UCSD-AML1 (cell line): ENCODE data around the gene MBOAT2.
"Not testable (repeated sequence)": the region's sequence is repeated elsewhere in the genome, so short reads cannot be mapped to it uniquely, and the experiment has no call there.

Source experiments
- DNase-seq: peaks from one replicate; lab custom pipeline; 2025; ENCODE audit not compliant: unreplicated experiment; lab: John Stamatoyannopoulos, UW

MBOAT2 gene

DNA sequence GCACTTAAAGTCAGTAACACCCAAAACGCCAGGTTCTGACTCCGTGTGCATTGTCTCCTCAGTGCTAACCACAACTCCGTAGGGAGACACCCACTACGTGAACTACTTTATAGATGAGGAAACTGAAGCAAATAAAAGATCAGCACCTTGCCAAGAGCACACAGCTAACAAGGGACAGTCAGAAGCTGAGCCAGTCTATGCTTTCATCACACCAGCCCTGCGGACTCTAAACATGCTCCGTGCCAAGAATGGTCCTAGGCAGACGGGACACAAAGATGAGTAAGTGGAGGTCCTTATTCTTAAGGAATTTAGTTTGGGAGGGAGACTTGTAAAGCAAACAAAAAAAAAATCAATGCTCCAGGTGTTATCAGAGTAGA lies 9.6 kb downstream of the MBOAT2 start:
- no peak for DNase-seq

DNA sequence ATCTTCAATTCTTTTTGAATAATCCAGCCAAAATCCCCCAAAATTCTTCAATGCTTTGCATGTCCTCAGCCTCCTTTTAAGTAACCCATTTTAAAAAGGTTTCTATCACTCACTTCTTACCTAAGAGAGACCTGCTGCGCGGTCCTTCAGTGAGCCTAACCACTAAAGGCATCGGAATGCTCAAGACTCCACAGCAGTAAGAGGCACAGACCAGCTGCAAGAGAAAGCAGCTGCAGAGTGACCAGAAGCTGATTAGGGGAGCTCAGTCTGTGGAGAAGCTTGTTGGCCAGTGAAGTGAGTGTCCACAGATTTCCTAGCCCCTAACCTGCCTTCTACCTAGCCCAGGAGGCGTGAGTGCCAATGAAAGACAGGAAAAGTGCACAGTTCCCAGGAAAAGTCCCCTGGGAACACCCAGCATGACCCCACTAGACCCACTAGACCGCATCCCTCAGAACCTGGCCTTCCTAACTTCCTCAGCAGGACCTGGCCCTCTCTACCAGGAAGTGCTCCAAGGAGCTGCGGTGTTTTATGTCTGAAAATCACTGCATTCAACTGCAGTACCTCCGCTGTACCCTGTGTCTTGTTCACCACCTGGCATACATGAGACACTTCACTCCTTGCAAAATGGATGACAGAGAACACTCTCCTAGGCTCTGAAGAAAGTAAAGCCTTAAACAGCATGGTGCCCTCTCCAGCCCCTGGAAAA lies 10.1 kb downstream of the MBOAT2 start:
- DNase-seq, result no peak

GRCh38 chr2:8992643-8993042 lies 10.8 kb downstream of the MBOAT2 start:
- DNase-seq, result no peak

GRCh38 chr2:8989536-8990079 lies 13.9 kb downstream of the MBOAT2 start:
- DNase-seq, result no peak

DNA sequence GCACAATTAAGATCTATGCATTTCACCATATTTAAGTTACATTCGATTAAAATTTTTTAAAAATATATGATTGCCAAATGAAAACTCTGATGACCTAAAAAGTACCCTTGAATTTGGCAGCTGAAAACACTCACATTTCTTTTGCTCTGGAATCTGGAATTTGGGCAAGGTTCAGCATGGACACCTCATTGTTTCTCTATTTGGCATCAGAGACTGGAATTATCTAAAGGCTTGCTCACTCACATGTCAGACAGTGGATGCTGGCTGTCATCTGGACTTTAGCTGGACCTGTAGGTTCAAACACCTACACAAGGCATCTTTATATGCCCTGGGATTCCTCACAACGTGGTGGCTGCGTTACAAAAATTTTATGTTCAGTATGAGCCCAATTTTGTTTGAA lies 16.1 kb downstream of the MBOAT2 start:
- DNase-seq, result no peak

GRCh38 chr2:8986327-8986976 lies 17.0 kb downstream of the MBOAT2 start:
- peak; percentile 33 for DNase-seq

- no peak for DNase-seq
Measured at GRCh38 chr2:8985561-8986326, 17.7 kb downstream of the MBOAT2 start.

GRCh38 chr2:8984855-8985254 lies 18.6 kb downstream of the MBOAT2 start:
- no peak for DNase-seq

DNA sequence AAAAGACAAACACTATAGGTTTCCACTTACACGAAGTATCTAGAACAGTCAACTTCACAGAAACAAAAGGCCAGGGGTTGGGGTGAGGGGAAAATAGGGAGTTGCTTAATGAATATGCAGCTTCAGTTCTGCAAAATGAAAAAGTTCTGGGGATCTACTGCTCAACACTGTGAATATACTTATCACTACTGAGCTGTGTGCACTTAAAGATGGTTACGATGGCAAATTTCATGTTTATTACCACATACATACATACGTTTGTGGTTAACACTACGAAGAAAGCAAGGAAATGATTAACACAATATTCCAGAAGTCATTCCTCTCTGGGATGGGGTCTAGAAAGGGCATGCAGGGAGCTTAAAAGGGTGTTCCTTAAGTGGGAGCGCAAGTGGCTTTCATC lies 19.3 kb downstream of the MBOAT2 start:
- DNase-seq, result no peak

DNA sequence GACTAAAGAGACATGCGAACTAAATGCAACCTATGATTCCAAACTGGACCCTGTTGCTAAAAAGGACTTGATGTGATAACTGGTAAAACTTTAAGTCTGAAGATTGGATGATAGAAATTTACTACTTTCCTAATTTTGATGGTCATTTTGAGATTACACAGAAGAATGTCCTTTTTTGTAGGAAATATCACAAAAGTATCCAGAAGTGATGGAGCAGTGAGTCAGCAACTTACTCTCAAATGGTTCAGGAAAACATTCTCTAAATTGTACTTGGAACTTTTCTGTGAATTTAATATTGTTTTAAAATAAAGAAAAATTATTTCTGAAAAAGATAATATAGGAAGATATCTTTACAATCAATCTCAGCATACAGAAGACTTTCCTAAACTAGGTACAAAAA lies 19.9 kb downstream of the MBOAT2 start:
- DNase-seq, result no peak

DNA sequence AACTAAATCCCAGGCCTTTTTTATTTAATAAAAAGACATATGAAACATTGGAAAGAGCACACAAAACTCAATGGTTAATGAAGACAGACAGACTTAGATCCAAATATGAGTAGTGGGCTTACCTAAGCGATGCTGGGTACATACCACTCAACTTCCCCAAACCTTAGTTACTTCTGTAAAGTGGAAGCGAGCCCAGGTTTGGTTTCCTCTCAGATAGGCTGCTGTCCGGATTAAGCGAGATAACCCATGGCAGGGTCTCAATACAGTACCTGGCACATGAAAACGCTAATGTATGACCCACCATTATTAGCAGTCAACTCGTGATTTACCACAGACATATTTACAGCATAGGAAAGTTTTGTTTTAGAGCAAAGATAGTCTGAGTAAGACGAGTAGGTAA lies 21.6 kb downstream of the MBOAT2 start:
- DNase-seq, result no peak

GRCh38 chr2:8980096-8980495 lies 23.4 kb downstream of the MBOAT2 start:
- DNase-seq, result no peak

DNA sequence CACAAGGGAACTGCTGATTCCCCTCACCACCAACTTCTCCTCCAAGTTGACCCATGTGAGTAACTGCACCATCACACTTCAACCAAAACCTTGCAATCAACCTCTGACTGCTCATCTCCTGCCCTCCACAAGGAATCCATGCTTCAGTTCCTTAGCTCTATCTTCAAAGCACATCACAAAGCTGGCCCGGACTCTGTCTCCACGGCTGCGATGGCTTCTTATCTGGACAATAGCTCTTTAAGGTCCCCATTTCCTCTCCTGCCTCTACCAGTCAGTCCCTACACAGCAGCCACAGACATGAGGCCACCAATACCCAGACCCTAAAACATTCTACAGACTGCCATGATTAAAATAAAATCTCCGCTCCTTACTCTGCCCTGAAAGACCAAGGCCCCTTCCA lies 25.7 kb downstream of the MBOAT2 start:
- no peak for DNase-seq

GRCh38 chr2:8976442-8977259 lies 26.8 kb downstream of the MBOAT2 start:
- no peak for DNase-seq

- DNase-seq, result no peak
Measured at GRCh38 chr2:8974016-8974415, 29.5 kb downstream of the MBOAT2 start.

DNA sequence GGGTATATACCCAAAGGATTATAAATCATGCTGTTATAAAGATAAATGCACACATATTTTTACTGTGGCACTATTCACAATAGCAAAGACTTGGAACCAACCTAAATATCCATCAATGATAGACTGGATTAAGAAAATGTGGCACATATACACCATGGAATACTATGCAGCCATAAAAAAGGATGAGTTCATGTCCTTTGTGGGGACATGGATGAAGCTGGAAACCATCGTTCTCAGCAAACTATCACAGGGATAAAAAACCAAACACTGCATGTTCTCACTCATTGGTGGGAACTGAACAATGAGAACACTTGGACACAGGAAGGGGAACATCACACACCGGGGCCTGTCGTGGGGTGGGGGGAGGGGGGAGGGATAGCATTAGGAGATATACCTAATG lies 30.5 kb downstream of the MBOAT2 start:
- DNase-seq, result not testable (repeated sequence)

DNA sequence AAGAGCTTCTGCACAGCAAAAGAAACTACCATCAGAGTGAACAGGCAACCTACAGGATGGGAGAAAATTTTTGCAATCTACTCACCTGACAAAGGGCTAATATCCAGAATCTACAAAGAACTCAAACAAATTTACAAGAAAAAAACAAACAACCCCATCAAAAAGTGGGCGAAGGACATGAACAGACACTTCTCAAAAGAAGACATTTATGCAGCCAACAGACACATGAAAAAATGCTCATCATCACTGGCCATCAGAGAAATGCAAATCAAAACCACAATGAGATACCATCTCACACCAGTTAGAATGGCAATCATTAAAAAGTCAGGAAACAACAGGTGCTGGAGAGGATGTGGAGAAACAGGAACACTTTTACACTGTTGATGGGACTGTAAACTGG lies 30.9 kb downstream of the MBOAT2 start:
- not testable (repeated sequence) for DNase-seq

- DNase-seq, result not testable (repeated sequence)
Measured at GRCh38 chr2:8969348-8969747, 34.1 kb downstream of the MBOAT2 start.

DNA sequence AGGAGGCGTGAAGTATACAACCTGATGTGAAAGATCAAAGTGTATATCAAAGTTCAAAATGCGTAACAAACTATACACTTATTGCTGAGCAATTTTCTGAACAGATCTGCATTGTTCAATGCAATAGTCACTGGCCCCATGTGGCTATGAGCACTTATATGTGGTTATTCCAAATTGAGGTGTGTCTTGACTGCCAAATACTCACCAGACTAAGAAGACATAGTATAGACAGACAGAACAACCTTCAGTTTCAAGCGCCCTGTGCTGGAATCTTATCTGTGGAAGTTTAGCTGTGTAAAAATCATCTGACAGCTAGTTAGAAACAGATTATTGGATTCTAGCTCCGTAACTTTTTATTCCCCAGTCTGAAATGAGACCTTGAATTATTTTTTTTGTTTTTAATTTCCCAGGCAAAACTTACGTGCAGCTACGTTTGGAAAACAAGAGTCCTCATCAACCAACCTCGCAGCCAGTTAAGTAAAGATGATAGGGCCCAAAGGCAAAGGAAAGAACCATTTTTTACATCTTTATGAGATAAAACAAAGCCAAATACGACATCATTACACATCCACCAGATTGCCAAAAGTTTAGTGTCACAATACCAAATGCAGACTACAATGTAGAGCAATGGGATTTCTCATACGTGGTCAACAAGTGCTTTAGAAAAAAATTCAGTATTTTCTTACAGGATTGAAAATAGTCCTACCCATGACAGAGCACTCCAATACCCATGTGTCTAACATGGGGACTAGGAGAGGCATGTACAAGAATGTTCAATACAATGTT lies 37.2 kb downstream of the MBOAT2 start:
- DNase-seq, result no peak
